Epithelial cell of proximal tubule (primary cell): ENCODE results near the gene ADAMTS9. TPM values are rescaled to one million over a fixed set of nuclear protein-coding genes. Genes with fewer than 3 reads are reported as not detected.

Experiments used
- DNase-seq: peaks from one replicate; pipeline ENCODE4 v3.0.0-alpha.2; 2011; ENCODE audit warnings: low read depth
- H3K4me3 ChIP-seq: 2 replicates; pipeline ENCODE4 v1.5.1; 2011; ENCODE audit warnings: low read depth, mild to moderate bottlenecking, low read length
- CTCF ChIP-seq: conservative IDR thresholded peaks from 2 replicates; pipeline ENCODE4 v1.5.1; 2012; ENCODE audit warnings: low read depth, mild to moderate bottlenecking, low read length
- total RNA-seq: library from RNA; depleted of rRNA; stranded (reverse); fragments of >200 nt; gene quantifications from 2 replicates; pipeline ENCODE4 v1.2.3, GENCODE V29; 2015

Gene ADAMTS9
- total RNA-seq, 1 donor from 2014 or later = 92.7 TPM

GRCh38 chr3:64467255-64467944, 220.4 kb downstream of the ADAMTS9 start:
- no peak for TF ChIP-seq CTCF
- DNase-seq = no peak
- H3K4me3 ChIP-seq = no peak overlapping the region
